Endometrial microvascular endothelial cells (primary cell): ENCODE results near the gene UGT1A6. TPM values are rescaled to one million over a fixed set of nuclear protein-coding genes. Genes with fewer than 3 reads are reported as not detected.
"Not testable (repeated sequence)": the region's sequence is repeated elsewhere in the genome, so short reads cannot be mapped to it uniquely, and the experiment has no call there.

Experiments used
- in situ Hi-C: cut with HindIII; loops from 2 replicates; pipeline ENCODE4 v1.10.0; 2017; ENCODE audit warnings: low sequenced_read_pairs, low pct_unique_long_range_greater_than_20kb; ENCODE audit errors: inconsistent ontology term
- total RNA-seq: library from RNA; depleted of rRNA; stranded (reverse); fragments of >200 nt; gene quantifications from one replicate; pipeline ENCODE4 v1.2.3, GENCODE V29; 2015; ENCODE audit errors: inconsistent ontology term

UGT1A6 gene
- total RNA-seq, 1 donor from 2014 or later = not detected

DNA sequence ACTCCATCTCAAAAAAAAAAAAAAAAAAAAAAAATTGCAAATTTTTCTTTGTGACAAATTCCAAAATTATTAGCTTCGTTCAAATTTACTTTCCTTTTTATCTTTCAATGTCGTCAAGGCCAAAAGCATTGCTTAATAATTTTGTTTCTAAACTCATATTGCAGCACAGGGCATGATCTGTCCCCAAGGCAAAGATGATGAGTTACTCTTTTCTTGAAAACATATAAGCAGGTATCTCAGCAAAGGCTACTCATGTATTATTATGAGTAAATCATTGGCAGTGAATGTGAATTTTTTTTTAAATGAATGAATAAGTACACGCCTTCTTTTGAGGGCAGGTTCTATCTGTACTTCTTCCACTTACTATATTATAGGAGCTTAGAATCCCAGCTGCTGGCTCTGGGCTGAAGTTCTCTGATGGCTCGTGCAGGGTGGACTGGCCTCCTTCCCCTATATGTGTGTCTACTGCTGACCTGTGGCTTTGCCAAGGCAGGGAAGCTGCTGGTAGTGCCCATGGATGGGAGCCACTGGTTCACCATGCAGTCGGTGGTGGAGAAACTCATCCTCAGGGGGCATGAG, 11.1 kb upstream of the UGT1A6 start, which contains the start of gene UGT1A7:
Gene UGT1A7 (plus strand): TSS at position 381 of the 579 bp plus-strand sequence. CDS start 37 bp downstream, at position 418.
- in situ Hi-C loops = no loop called here

DNA sequence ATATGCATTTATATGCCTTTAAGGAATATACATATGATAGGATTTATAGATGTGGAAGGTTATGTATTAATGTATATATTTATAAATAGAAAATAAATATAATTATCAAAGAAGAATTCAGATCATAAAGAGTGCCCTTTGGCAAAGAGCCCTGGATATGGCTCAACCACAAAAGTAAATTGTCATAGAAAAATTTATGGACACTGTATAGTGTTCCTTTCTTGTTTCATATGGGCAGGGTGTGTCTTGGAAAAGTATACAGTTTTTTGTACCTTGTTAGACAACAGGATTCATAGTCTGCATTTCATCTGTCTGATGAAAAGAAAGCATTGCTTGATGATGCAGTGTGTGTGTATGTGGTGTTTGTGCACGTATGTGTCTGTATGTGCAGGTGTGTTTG, 8.1 kb upstream of the UGT1A6 start:
- in situ Hi-C loops = no loop called here

DNA sequence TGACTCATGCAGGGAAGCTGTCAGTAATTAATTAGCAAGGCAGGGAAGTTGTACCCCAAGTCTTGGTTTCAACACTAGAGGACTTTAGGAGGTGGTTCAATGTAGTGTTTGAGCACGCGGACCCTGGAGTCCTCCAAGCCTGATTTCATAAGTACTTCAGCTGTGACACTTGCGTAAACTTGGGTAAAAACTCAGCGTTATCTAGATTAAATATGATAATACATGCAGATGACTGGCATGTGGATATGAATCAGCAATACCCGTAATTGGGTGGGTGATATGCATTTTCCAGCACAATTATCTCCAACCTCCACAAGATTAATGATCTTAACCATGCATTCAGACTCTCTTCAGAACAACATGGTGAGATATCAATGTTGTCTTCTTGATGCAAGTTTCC, 5.8 kb upstream of the UGT1A6 start:
- in situ Hi-C loops = no loop called here

DNA sequence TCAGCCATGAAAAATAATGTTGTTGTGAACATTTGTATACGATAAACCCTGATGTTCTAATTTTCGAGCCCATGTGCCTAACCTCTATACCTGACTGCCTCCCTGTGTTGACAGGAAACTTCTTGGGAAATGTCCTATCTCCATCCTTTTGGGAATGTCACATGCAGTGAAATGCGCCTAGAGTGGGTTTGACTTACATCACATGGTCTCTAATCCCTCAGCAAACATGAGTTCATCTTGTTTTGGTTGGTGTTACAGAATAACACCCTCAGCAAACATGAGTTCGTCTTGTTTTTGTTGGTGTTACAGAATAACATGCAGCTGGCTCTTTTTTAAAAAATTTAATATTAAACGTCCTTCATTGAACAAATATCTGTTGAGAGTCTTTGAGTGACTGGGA, 4.3 kb upstream of the UGT1A6 start:
- in situ Hi-C loops = no loop called here

DNA sequence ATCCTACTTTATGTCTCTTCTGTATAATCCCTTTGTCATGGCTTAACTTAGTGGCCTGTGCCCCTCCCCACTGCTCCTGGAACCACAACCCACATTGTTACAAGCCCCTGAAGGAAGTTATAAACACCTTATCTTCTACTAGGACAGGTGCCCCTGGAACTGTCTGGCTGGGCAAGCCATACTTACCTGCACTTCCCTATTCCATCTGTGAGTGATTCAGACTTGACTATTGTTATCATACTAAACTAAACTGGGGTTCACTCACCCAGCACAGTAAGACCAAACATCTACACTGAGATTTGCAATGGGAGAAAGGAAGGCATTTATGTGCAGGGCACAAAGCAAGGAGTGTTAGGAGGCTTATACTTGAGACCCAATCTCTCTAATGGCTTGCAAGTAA, 3.7 kb upstream of the UGT1A6 start:
- in situ Hi-C loops = no loop called here

DNA sequence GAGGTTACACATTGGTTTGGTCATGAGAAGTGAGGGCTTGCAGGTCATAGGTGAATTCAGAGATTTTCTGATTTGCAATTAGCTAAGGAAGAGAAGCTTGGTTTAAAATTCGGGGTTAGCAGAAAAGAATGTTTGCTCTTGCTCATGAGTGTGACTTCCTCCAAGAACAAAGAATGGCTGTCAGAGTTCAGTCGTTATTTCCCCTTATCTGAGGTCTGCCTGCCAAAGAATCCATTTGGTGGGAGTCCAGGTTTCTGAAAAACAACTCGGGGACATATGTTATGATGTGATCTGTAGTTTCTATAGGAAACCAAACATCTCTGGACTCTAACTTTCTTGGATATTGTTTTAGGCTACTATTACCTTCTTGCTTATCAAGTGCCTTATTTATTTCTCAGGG, 3.2 kb upstream of the UGT1A6 start:
- in situ Hi-C loops = no loop called here

DNA sequence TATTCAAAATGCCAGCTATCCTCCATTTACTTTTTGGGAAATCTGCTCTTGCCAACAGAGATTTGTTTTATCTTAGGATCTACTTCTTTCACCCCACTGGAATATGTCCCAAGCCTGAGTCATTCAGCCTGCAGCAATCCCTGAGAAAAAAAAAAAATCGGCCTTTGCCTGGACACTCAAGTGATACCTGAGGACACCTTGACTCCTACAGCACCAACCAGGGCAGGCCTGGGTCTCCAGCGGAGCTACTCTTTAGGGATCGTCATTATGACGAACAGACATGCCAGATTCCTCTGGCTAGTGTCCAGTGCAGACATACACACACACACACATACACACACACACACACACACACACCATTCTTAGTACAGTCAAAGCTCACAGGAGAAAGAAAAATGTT, 2.2 kb upstream of the UGT1A6 start:
- in situ Hi-C loops = no loop called here

DNA sequence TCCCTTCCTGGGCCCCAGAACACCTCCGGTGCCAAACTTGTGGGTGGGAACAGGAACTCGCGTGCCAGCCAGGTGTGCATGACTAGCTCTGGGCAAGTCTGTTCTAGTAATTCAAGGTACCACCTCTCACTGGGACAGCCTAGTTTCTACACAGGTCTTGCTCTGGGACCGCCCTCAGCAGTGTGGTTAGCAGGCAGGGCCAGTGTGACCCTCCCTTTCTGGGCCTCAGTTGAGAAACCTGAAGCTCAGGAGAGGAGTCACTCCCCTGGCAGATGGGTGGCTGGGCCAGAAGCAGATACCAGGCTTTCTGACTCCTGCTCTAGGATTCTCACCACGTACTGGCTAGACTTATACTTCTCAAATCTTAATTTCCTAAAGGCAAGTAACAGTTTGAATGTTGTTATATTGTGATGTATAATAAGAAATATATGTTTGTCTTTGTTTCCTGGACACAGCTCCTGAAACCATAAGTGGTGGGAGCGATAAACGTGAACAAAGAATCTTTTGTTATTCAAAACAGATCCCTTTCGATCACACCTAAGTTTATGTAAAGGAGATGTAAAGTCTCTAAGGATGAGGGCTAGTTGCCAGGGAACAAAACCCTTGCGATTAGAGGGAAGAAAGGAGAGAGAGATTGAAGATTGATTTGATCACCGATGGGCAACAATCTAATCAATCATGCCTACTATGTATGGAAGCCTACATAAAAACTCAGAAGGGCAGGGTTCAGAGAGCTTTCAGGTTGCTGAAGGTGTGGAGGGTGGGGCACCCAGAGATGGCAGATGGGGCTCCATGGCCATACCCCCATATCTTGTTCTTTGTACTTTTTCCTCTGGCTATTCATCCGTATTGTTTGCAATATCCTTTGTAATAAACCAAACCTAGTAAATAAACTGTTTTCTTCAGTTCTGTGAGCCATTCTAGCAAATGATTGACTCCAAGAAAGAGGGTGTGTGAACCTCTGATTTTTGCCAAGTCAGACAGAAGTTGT, 952 bp upstream of the UGT1A6 start:
- in situ Hi-C loops = no loop called here

DNA sequence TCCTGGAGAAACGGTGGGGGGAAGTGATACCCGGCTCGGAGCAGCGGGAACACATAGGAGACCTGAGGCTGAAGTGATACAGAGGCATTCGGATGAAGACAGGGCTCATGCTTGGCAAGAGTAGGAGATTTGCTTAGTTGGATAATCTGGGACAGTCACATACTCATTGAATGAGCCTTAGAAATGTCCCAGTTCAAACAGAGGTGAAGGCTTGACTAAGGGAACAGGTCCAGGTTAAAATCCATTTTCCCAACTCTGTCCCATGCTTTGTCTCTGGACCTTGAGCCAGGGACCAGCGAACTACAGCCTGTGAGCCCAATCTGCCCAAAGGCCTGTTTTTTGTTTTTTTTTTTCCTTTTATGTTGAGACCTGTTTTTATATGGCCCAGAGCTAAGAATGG, 1.3 kb downstream of the UGT1A6 start:
- in situ Hi-C loops = no loop called here

DNA sequence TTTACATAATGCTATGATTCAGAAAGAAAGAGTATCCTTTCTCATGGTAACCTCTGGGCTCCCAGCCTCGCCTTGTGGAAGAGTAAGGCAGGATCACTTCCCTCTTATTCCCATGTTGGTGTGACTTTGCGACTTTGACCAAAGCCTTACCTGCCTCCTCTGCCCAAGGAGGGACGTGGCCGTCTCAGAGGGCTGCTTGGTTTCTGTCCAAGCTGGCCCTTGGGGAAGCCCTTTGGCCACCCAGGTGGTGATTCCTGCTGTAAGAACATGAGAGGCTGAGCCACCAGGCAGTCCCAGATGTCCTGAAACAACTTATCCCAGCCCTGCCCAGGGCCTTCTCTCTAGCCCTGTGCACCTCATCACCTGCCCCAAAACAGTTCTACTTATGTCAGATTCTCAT, 6.0 kb downstream of the UGT1A6 start:
- in situ Hi-C loops = no loop called here

DNA sequence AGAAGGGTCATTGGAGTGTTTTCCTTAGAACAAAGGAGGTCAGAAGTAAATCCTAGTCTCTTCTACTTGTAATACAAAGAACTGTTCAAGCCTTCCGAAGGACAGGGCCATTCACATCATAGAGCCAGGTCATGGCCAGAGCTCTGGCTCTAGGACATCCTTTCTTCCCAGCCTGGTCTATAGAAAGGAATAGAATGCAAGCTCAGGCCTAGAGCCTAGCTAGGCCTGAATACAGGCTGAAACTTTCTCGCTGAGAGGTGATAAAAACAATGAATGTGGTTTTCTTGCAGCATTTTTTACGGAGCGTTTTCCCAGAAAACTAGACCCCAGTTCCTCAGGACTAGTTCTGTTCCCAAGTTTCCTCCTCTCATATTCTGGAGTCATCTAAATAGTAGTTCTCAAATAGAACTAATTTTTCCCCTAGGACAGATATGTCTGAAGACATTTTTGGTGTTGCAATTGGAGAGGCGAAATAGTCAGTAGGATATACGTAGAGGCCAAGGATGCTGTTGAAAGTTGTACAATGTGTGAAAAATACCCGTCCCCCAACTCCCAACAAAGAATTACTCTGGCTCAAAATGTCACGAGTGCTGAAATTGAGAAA, 6.8 kb downstream of the UGT1A6 start:
- in situ Hi-C loops = no loop called here

DNA sequence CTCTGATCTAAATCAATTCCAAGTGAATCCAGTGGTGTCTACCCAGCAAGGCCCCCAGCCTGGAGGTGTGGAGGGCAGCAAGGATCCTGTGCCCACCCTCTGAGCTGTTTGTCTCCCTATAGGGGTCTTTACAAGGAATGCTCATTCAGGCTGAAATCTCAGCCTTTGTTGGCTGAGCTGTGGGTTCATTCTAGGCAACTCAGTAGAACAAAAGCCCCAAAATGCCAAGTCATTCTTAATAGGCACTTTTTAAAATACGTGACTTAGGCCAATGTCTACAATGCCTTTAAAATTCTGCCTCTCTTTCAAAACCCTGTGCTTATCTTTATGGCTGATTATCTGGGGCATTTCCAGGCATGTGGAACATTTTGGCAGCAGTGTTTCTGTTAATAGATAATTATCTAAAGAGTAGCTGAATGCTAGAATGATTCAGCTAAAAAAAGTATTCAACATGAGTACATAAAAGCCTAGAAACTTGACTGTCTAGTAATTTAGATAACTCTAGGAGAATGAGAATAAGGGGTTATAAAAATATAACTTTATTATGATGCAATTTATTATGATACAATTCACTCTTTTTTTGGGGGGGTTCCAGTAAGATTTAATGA, 7.4 kb downstream of the UGT1A6 start:
- in situ Hi-C loops = no loop called here

DNA sequence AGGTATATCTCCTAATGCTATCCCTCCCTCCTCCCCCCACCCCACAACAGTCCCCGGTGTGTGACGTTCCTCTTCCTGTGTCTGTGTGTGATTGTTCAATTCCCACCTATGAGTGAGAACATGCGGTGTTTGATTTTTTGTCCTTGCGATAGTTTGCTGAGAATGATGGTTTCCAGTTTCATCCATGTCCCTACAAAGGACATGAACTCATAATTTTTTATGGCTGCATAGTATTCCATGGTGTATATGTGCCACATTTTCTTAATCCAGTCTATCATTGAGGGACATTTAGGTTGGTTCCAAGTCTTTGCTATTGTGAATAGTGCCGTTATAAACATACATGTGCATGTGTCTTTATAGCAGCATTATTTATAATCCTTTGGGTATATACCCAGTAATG, 8.2 kb downstream of the UGT1A6 start:
- in situ Hi-C loops = not testable (repeated sequence)

DNA sequence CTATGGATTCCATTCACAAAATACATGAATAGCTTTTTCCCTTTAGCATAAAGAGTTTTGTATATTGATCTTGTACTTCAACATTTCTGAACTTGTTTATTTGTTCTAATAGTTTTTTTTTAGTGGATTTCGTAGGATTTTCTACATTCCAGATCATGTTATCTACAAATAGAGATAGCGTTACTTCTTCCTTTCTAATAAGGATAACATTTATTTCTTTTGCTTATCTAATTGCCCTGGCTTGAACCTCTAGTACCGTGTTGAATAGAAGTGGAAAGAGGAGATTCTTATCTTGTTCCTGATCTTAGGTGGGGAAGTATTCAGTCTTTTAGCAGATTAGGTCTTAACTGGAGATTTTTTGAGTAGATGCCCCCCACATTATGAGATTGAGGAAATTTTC, 9.5 kb downstream of the UGT1A6 start:
- in situ Hi-C loops = no loop called here

DNA sequence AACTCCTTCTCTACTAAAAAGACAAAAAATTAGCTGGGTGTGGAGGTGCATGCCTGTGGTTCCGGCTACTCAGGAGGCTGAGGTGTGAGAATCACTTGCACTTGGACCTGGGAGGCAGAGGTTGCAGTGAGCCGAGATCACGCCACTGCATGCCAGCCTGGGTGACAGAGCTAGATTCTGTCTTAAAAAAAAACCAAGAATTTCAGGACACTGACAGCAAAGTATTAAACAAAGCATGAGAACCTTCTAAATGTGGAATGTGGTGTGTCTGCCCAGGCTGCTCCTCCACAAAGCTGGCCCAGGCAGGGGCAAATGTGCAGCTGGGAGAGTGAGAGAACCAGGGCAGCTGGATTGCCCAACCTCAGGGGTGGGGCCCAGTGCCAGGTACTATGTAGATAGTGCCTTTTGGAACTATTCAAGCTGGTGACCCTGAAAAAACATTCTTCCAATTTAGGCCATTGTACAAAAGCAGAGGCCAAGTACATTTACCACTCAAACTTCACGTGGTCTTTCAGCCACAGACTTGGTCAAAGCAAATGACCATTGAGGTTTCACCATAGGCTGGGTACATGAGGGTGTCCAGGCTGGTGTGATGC, 13.3 kb downstream of the UGT1A6 start:
- in situ Hi-C loops = no loop called here

DNA sequence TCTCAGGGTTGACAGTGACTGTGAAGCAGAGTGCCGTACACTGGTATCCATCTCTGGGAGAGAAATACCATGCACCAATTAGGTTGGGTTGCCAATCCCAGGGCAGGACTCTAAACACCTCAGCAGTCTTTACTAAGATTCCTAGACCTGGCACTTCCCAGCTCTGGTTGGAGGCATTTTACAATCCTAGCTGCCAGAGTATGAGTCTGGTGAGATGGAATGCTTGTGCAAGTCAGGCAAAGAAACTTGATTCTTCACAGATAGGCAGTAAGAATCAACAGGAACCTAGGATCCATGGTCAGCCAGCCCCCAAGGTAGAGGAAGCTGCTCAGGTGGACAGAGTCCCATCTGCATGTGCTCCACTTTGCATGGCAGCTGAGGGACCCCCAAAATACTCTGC, 14.0 kb downstream of the UGT1A6 start:
- in situ Hi-C loops = no loop called here

DNA sequence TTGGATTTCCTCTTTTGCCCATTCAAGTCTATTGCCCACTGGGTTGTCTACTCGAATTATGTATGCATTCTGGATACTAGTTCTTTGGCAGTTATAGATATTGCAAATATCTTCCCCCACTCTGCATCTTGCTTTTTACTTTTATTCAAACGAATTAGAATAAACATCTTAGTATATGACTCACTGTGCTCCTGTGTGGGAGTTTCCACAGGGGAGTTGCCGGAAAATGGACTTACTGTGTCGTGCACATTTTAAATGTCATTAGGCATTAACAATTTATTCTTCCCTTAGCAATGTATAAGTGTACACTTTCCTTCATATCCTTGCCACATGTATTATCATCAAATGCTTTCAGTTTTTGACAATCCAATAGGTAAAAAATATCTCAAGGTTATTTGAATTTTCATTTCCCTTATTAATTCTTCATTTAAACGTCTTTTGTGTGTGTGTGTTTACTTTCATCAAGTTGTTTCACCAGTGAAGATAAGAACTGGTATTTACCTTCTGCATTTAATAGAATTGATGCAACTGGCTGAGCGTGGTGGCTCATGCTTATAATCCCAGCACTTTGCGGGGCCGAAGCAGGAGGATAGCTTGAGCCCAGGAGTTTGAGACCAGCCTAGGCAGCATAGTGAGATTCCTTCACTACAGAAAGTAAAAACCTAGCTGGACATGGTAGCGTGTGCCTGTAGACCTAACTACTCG, 15.4 kb downstream of the UGT1A6 start:
- in situ Hi-C loops = no loop called here

DNA sequence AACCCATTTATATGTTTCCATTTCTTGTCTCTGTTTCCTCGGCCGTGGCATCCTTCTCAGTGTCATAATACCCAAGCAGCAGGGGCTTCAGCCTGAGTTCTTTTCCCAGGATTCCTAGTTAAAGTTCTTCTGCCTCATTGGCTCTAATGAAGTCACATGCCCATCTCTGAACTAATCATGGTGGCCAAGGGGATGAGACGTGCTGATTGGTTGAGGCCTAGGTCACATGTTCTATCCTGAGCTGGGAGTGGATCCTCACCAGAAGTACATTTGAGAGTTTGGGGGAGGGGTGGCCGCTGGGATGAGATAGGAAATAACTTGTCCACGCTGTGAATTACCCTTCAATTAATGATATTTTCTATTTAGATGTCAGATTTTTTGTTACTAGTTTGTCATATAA, 16.3 kb downstream of the UGT1A6 start:
- in situ Hi-C loops = no loop called here
